GM21447 (cell line): Measurements from ENCODE around the gene LRRC59.

Experiments
- ATAC-seq: cut with Tn5 transposase; IDR thresholded peaks from one replicate; pipeline ENCODE4 v1.9.1; 2021; ENCODE audit not compliant: unreplicated experiment

LRRC59 gene

GRCh38 chr17:50388728-50389127 is 8.6 kb downstream of the LRRC59 start:
- no peak for ATAC-seq

- ATAC-seq: no peak
Observed at GRCh38 chr17:50386510-50386909, 10.8 kb downstream of the LRRC59 start.

DNA sequence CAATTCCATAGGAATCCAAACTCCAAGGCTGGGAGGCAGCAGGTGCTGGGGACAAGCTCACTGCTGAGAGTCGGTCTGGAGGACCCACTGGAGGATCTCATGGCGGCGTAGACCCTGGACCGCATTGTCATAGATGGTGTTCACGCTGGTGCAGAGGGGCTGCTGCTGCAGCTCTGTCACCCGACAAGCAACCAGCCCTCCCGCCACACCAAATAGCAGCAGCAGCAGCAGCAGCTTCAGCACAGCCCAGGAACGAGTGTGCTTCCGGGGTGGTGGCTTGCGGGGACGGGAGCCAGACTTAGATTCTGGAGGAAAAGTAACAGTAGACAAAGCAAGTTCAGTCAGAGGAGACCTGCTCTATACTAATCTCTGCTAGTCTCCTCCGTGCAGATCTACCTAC is 14.4 kb downstream of the LRRC59 start:
- no peak for ATAC-seq

GRCh38 chr17:50381920-50382319 is 15.4 kb downstream of the LRRC59 start:
- ATAC-seq: no peak

- no peak for ATAC-seq
Observed at GRCh38 chr17:50381260-50381815, 16.0 kb downstream of the LRRC59 start.

- ATAC-seq: no peak
Observed at GRCh38 chr17:50380369-50381259, 16.7 kb downstream of the LRRC59 start.

- ATAC-seq: no peak
Observed at GRCh38 chr17:50379351-50380132, 17.8 kb downstream of the LRRC59 start.

GRCh38 chr17:50375858-50376538 is 21.3 kb downstream of the LRRC59 start:
- ATAC-seq: no peak

- ATAC-seq: no peak
Observed at GRCh38 chr17:50373705-50374104, 23.6 kb downstream of the LRRC59 start.

DNA sequence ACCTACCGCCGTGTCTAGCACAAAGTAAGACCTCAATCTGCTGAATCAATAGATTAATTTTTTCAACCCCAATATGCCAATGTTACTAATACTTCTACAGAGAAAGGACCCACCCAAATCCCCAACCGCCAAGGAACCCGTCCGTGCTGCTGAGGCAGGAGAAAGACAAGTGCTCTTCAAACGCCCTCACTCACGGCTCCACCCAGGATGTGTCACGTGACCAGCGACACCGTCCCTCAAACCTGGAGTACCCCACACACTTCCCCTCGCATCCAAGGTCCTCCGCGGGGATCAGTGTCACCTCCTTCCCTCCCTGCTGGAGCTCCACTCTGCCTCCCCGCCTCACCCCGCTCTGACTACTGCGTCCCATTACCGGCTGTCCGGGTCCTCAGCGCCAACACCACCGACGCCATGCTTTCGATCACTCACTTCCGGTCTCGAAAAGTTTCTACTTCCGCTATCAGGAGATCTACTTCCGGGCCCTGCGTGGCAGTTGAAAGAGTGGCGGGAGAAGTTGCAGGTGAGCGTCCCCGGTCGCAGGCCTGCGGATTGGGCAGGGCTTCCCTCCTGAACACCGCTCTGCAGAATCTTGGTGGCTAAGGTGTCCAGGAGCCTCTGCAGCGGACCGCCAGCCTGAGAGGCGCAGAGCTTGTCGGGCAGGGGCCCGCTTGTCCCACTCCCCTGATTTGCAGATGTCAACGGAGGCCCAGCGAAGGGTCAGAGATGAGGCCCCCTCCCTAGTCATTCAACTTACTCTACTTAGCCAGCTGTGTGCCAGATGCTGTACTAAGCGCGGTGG is 24.4 kb downstream of the LRRC59 start, which contains the start of the genes EME1 and MRPL27:
Gene EME1 (plus strand): TSS at position 472 of the 799 bp plus-strand sequence. CDS start 1,980 bp downstream, outside the sequence.
Gene MRPL27 (minus strand): TSS at position 427 of the 799 bp plus-strand sequence. CDS start 14 bp downstream, at position 413.
- peak; percentile 88 for ATAC-seq

GRCh38 chr17:50372222-50372757 is 25.0 kb downstream of the LRRC59 start:
- no peak for ATAC-seq

DNA sequence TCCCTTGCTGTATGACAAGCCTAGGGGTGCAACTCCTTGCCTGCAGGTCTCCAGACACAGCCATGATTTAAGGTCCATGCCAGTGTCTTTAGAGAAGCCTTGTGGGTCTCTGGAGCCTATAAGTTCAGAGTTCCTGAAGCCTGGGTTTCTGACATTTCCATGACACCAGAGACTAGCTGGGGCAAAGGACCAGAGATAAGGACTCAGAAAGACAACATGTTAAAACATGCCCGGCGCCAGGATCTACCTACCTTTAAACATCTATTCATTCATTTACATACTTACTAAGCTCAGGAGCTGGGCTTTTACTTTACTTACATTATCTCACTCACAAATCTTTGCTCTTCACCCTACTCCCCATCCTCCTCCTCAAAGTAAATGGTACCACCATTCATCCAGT is 25.8 kb downstream of the LRRC59 start:
- ATAC-seq: no peak

GRCh38 chr17:50370052-50370451 is 27.3 kb downstream of the LRRC59 start:
- no peak for ATAC-seq

- ATAC-seq: no peak
Observed at GRCh38 chr17:50367401-50367800, 29.9 kb downstream of the LRRC59 start.

GRCh38 chr17:50365649-50366393 is 31.5 kb downstream of the LRRC59 start:
- ATAC-seq: no peak

- no peak for ATAC-seq
Observed at GRCh38 chr17:50365165-50365564, 32.2 kb downstream of the LRRC59 start.

GRCh38 chr17:50364715-50365114 is 32.6 kb downstream of the LRRC59 start:
- ATAC-seq: no peak

GRCh38 chr17:50364061-50364458 is 33.3 kb downstream of the LRRC59 start:
- ATAC-seq: no peak
